ENCODE data around the gene GPI. TPM values are rescaled to one million over a fixed set of nuclear protein-coding genes. Genes with fewer than 3 reads are reported as not detected.

GPI gene
- total and polyA plus RNA-seq, 2 of the 8 experiments (the other 6 are each of a cell fraction or from before 2014, with no cell fraction given), result 171 to 360 TPM

DNA sequence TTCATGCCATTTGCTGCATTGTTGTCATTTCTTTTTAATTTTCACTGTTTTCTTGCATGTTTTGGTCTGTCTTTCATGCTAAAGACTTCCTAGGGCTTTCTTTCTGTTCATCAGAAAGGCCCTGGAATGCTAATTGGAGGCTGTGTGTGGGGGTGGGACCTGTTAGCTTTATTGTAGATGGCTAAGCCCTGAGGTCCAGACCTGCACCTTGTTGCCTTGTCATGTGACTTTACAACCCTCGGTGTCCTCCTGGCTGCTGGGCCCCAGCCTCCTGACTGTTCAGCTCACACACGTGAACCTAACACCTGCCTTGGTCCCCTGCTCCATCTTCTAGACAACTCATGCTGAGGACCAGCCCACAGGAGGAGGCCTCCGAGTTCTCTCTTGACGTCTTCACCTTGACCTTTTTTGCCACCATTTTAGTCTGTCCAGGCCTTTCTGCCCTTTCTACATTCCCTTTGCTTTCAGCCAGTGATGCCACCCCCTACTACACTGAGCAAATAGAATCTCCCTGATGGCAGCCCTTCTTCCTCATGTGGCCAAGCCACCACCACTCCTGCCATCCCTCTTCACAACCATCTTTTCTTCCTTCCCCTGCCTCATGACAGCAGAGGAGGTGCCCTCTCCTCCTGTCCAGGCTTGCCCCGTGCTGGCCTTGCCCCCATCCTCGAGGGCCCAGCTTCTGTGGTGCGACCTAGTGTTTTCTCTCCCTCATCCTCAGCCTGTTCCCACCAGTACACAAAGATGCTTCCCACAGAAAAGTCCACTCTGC is 41.4 kb upstream of the GPI start:
- Histone ChIP-seq H2BK5ac (ENCODE audit: low read depth, low read length) (peak overlapping the region; percentile 35; the same call in 1 of the 2 replicates), H3K23ac (ENCODE audit: insufficient read length) (no peak overlapping the region), H4K5ac (ENCODE audit: insufficient read length, low read depth, low read length) (peak overlapping the region; percentile 42), H3K4me2 (ENCODE audit: insufficient read depth in 1 of 2, low read depth in 2 of 2, low read length in 2 of 2) (no peak overlapping the region; a peak in 1 of 4 replicates), H4K8ac (ENCODE audit: extremely low read depth, insufficient read depth, low read length) (peak overlapping the region; percentile 75; the same call in 1 of the 2 replicates), H3K27ac (ENCODE audit: low read depth, low read length) (no peak overlapping the region), H3K4ac (replicated peaks; ENCODE audit: insufficient read length, low read depth, low read length) (no peak overlapping the region), H3K23me2 (ENCODE audit: low read depth, low read length) (no peaks in the 10 kb centered on the region), H3K9ac (replicated peaks in 1 of 4; ENCODE audit: extremely low read depth in 1 of 4, low read depth in 3 of 4, low read length in 3 of 4) (no peak overlapping the region), H3K56ac (replicated peaks; ENCODE audit: insufficient read length, low read depth, low read length) (no peak overlapping the region), H2BK120ac (replicated peaks; ENCODE audit: low read depth, low read length) (peak overlapping the region; percentile 31), H3K27me3 (replicated peaks in 1 of 4; ENCODE audit: control insufficient read depth in 3 of 4, extremely low read depth in 1 of 4, insufficient read depth in 3 of 4, low read length in 3 of 4) (no peaks in the 10 kb centered on the region), H3K4me1 (replicated peaks in 1 of 4; ENCODE audit: control insufficient read depth in 3 of 4, insufficient read depth in 4 of 4, low read length in 3 of 4) (peaks cover 0 to 9% (median 6%) of the 10 kb centered on the region in 4 experiments; a peak in 6 of 7 replicates), H2BK12ac (ENCODE audit: low read depth, low read length) (peak overlapping the region; percentile 55; the same call in 1 of the 2 replicates), H3K36me3 (ENCODE audit: control insufficient read depth in 2 of 4, insufficient read depth in 4 of 4, low read length in 3 of 4) (peaks cover 0 to 8% (median 3%) of the 10 kb centered on the region in 4 experiments; a peak in 4 of 8 replicates), H3K4me3 (ENCODE audit: extremely low read depth in 1 of 4, insufficient read depth in 2 of 4, low read depth in 3 of 4, low read length in 4 of 4) (no peak overlapping the region), H2AFZ (ENCODE audit: low read length) (no peak overlapping the region), H3K79me1 (ENCODE audit: low read depth, low read length) (0 out of 2 replicates have a peak, but pooled peaks cover 2% of the 10 kb centered on the region), H3K79me2 (ENCODE audit: control insufficient read depth in 1 of 2, insufficient read depth in 2 of 2, low read length in 2 of 2) (no peaks in the 10 kb centered on the region), H3K14ac (ENCODE audit: insufficient read length) (no peak overlapping the region), H4K20me1 (replicated peaks in 1 of 2; ENCODE audit: control insufficient read depth in 1 of 2, insufficient read depth in 2 of 2, low read length in 2 of 2) (no peaks in the 10 kb centered on the region), H3K9me3 (ENCODE audit: insufficient read depth in 2 of 2, low read depth in 1 of 2, low read length in 1 of 2) (no peaks in the 10 kb centered on the region), H2AK5ac (ENCODE audit: low read depth, low read length) (peak overlapping the region; percentile 16; the same call in 1 of the 2 replicates), H4K91ac (replicated peaks; ENCODE audit: insufficient read length, low read length) (peak overlapping the region; percentile 62), H3K18ac (ENCODE audit: extremely low read depth, low read length) (no peak overlapping the region), H2BK20ac (ENCODE audit: low read length) (peak overlapping the region; percentile 11; the same call in 1 of the 2 replicates), H2BK15ac (ENCODE audit: low read length) (peak overlapping the region; percentile 77; the same call in 1 of the 2 replicates)
- FAIRE-seq (peak; percentile 60), DNase-seq (ENCODE audit: low read depth in 1 of 2, low spot score in 2 of 2) (no peak)
- ChIA-PET POLR2A (ENCODE audit: partially characterized antibody) (interaction anchor here (0.7 kb wide), 1 partner anchor 88 kb away, joined by 3 read pairs; no protein-coding TSS in a partner anchor), CTCF (ENCODE audit: partially characterized antibody) (interaction anchor here (1.0 to 1.5 kb wide), 2 partner anchors 13 to 14 kb away, joined by 3 to 6 read pairs; no protein-coding TSS in a partner anchor)
- 80% methylated on average over 7 of the region's 7 CpGs; no CpG with 5 or more reads in 1 of the 2 experiments for WGBS, 2 experiments (ENCODE audit: extremely low coverage in 1 of 2, insufficient coverage in 1 of 2, insufficient read length in 1 of 2, insufficient replicate concordance in 2 of 2, low coverage in 1 of 2, low lambda C conversion rate in 2 of 2, missing lambda C conversion rate in 1 of 2)
- TF ChIP-seq, protein P1, sequence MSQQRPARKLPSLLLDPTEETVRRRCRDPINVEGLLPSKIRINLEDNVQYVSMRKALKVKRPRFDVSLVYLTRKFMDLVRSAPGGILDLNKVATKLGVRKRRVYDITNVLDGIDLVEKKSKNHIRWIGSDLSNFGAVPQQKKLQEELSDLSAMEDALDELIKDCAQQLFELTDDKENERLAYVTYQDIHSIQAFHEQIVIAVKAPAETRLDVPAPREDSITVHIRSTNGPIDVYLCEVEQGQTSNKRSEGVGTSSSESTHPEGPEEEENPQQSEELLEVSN (IDR thresholded peaks at IDR 0.05), result peak; percentile 41; the same call in 1 of the 2 replicates
- TF ChIP-seq EGR1 (IDR thresholded peaks at IDR 0.05; ENCODE audit: borderline replicate concordance, low read depth, low read length) (no peak; the same call in 1 of the 2 replicates), RXRA (IDR thresholded peaks at IDR 0.05; ENCODE audit: insufficient read depth, low read depth, low read length) (no peak), YY1 (IDR thresholded peaks at IDR 0.05; ENCODE audit: low read depth, low read length) (no peak), CTCF (IDR thresholded peaks at IDR 0.05; ENCODE audit: control extremely low read depth in 1 of 3, insufficient read depth in 1 of 3, low read depth in 1 of 3, low read length in 3 of 3) (no peak), GABPA (IDR thresholded peaks at IDR 0.05; ENCODE audit: borderline replicate concordance, insufficient read depth, low read length) (no peak), KDM4A (IDR thresholded peaks at IDR 0.05; ENCODE audit: low read depth, low read length, severe bottlenecking) (no peak)
